Thymus (tissue), 11 donors: ENCODE results near the gene LYG2. TPM values are rescaled to one million over a fixed set of nuclear protein-coding genes. Genes with fewer than 3 reads are reported as not detected.
"Not testable (repeated sequence)": the region's sequence is repeated elsewhere in the genome, so short reads cannot be mapped to it uniquely, and the experiment has no call there.

ENCODE experiments used
- DNase-seq, 9 donors: peaks; one replicate each; pipeline ENCODE4 v3.0.0-alpha.2; 2013; ENCODE audit warnings: low spot score in 9 of 9, low read depth in 6 of 9, missing footprints in 1 of 9
- H3K27ac ChIP-seq, 2 donors: one replicate each; pipeline ENCODE4 v1.5.1; 2013; ENCODE audit warnings: control low read depth in 1 of 2, low read depth in 1 of 2, low read length in 1 of 2, mild to moderate bottlenecking in 1 of 2, moderate library complexity in 1 of 2
- H3K27me3 ChIP-seq, 2 donors: one replicate each; pipeline ENCODE4 v1.5.1; 2013; ENCODE audit warnings: low read length in 1 of 2; ENCODE audit not compliant: control insufficient read depth in 2 of 2, insufficient read depth in 1 of 2
- H3K36me3 ChIP-seq, 2 donors: one replicate each; pipeline ENCODE4 v1.5.1; 2013; ENCODE audit warnings: low read length in 1 of 2, mild to moderate bottlenecking in 1 of 2, moderate library complexity in 1 of 2; ENCODE audit not compliant: control insufficient read depth in 2 of 2, insufficient read depth in 2 of 2
- H3K4me1 ChIP-seq, 2 donors: one replicate each; pipeline ENCODE4 v1.5.1; 2013; ENCODE audit warnings: low read length in 2 of 2; ENCODE audit not compliant: control insufficient read depth in 2 of 2, insufficient read depth in 2 of 2
- H3K4me3 ChIP-seq, 2 donors: one replicate each; pipeline ENCODE4 v1.5.1; 2013; ENCODE audit warnings: low read length in 2 of 2, control low read depth in 1 of 2, mild to moderate bottlenecking in 1 of 2
- H3K9me3 ChIP-seq, 2 donors: one replicate each; pipeline ENCODE4 v1.5.1; 2013; ENCODE audit warnings: low read length in 1 of 2, mild to moderate bottlenecking in 1 of 2; ENCODE audit not compliant: control insufficient read depth in 2 of 2, insufficient read depth in 1 of 2
- WGBS: extraction: QIAGEN DNeasy Blood & Tissue Kit; methylation state at CpG from one replicate; pipeline ENCODE4 v1.1.7; 2013; 5-methylcytosine and 5-hydroxymethylcytosine counted together
- polyA plus RNA-seq: library from polyadenylated mRNA; stranded (reverse); fragments of 200-250 nt; gene quantifications from one replicate; pipeline ENCODE4 v1.2.3, GENCODE V29; 2013
- total RNA-seq: library from RNA; stranded (reverse); fragments of 120-200 nt; gene quantifications from one replicate; pipeline ENCODE4 v1.2.4, GENCODE V29; 2013
- donor health status: healthy.

Gene LYG2
- total and polyA plus RNA-seq, 2 donors = 0.09 TPM; not detected in 1

GRCh38 chr2:99217929-99218501, 37.5 kb downstream of the LYG2 start:
- Histone ChIP-seq H3K27me3 (no peaks in the 10 kb centered on the region), H3K27ac (no peak overlapping the region), H3K4me3 (no peak overlapping the region), H3K4me1 (no peaks in the 10 kb centered on the region), H3K9me3 (no peaks in the 10 kb centered on the region), H3K36me3 (no peaks in the 10 kb centered on the region)
- DNase-seq = no peak
- 88% methylated on average over 4 of the region's 4 CpGs for WGBS

GRCh38 chr2:99216096-99216495, 39.4 kb downstream of the LYG2 start:
- no peak overlapping the region for H3K4me3 ChIP-seq
- WGBS = 97% methylated on average over 2 of the region's 2 CpGs
- H3K27ac ChIP-seq = no peak overlapping the region
- H3K36me3 ChIP-seq = no peaks in the 10 kb centered on the region
- H3K9me3 ChIP-seq = no peaks in the 10 kb centered on the region
- no peaks in the 10 kb centered on the region for H3K4me1 ChIP-seq
- H3K27me3 ChIP-seq = no peaks in the 10 kb centered on the region
- DNase-seq = no peak

DNA sequence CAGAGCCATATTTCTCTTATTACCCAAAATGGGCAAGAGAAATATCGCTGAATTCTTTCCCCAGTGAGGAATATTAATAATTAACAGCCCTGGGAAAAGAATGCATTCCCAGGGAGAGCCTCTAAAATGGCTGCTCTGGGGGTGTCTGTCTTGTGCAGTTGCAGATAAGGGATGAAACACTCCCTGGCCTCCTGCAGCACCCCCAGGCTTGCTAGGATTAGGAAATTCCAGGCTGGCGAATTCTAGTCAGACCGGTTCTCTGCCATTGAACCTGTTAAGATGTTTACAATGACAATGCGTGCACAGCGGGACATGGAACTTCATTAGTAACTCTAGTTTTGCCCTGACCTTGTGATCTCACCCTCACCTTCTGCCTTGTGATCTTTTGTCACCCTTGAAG, 50.0 kb downstream of the LYG2 start:
- H3K36me3 ChIP-seq = no peaks in the 10 kb centered on the region
- no peak for DNase-seq
- 96% methylated on average over 5 of the region's 5 CpGs for WGBS
- H3K4me1 ChIP-seq = no peaks in the 10 kb centered on the region
- H3K27ac ChIP-seq = no peak overlapping the region
- no peaks in the 10 kb centered on the region for H3K27me3 ChIP-seq
- H3K9me3 ChIP-seq = peaks cover 0 to 10% of the 10 kb centered on the region in 2 donors
- H3K4me3 ChIP-seq = no peak overlapping the region

- no peak for DNase-seq
- H3K4me1 ChIP-seq = no peaks in the 10 kb centered on the region
- no peak overlapping the region for H3K27ac ChIP-seq
- H3K4me3 ChIP-seq = no peak overlapping the region
- 96% methylated on average over 4 of the region's 4 CpGs for WGBS
- peaks cover 0 to 10% of the 10 kb centered on the region in 2 donors for H3K9me3 ChIP-seq
- peaks cover 6 to 10% of the 10 kb centered on the region in 2 donors for H3K36me3 ChIP-seq
- no peaks in the 10 kb centered on the region for H3K27me3 ChIP-seq
These were observed 53.3 kb downstream of the LYG2 start for GRCh38 chr2:99201959-99202678.

GRCh38 chr2:99200076-99200800, 55.2 kb downstream of the LYG2 start:
- Histone ChIP-seq H3K4me1 (no peaks in the 10 kb centered on the region), H3K36me3 (peaks cover 20 to 28% of the 10 kb centered on the region in 2 donors), H3K9me3 (peaks cover 0 to under 1% of the 10 kb centered on the region in 2 donors), H3K27me3 (no peaks in the 10 kb centered on the region), H3K27ac (peak overlapping the region in 1 of 2 donors; percentile 3), H3K4me3 (no peak overlapping the region)
- no peak for DNase-seq
- 97% methylated on average over 7 of the region's 7 CpGs for WGBS

DNA sequence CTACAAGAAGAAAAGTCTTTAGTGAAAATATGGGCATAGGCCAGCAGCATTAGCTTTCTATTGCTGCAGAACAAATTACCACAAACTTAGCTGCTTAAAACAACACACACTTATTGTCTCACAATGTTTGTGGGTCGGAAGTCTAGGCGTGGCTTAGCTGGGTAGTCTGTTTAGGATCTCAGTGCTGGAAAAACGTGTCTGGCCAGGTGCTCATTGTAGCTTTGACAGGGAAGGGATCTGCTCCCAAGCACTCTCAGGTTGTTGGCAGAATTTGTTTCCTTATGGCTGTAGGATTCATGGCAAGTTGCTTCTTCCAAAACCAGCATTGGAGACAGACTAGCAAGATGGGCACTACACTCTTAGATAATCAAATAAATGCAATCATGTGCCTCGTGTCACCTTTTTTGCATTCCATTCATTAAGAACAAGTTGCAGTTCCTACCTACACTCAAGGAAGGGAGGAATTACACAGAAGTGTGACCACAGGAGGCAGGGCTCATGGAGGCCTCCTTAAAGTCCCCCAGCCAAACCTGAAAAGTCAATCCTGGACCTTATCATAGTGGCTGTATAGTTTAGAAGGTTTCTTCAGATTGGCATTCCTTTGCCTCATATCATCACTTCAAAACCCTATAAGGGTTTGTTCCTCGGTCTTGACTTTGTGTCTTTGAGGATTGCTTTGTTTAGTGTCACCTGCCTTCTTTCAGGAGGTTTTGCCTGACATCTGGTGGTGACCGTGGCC, 57.2 kb downstream of the LYG2 start:
- H3K36me3 ChIP-seq = peaks cover 20 to 35% of the 10 kb centered on the region in 2 donors
- H3K27ac ChIP-seq = no peak overlapping the region

GRCh38 chr2:99192364-99192763, 63.1 kb downstream of the LYG2 start:
- H3K27me3 ChIP-seq, H3K27ac ChIP-seq, H3K4me3 ChIP-seq, H3K4me1 ChIP-seq, DNase-seq, H3K9me3 ChIP-seq: not testable (repeated sequence)
- peaks cover 25 to 62% of the 10 kb centered on the region in 2 donors for H3K36me3 ChIP-seq
- 97% methylated on average over 4 of the region's 4 CpGs for WGBS

More for the DNA sequence above, 57.2 kb downstream of the LYG2 start:
- Histone ChIP-seq H3K27me3 (no peaks in the 10 kb centered on the region), H3K4me3 (no peak overlapping the region), H3K9me3 (no peaks in the 10 kb centered on the region), H3K4me1 (no peaks in the 10 kb centered on the region)
- no peak for DNase-seq
- 95% methylated on average over 6 of the region's 6 CpGs for WGBS
